GM23338 (cell line): ENCODE results near the gene C10orf105. TPM values are rescaled to one million over a fixed set of nuclear protein-coding genes. Genes with fewer than 3 reads are reported as not detected.

Experiments used
- ATAC-seq: fragments of 200-7000 bp; cut with Tn5 transposase; 3 replicates; pipeline ENCODE4 v1.9.1; 2020
- DNase-seq: peaks from one replicate; pipeline ENCODE4 v3.0.0-alpha.2; 2015; ENCODE audit warnings: low spot score
- H2AFZ ChIP-seq: fragments of 200-600 bp; sonication (generic); 2 replicates; pipeline ENCODE4 v1.8.0; 2016; ENCODE audit warnings: antibody characterized with exemption, mild to moderate bottlenecking, moderate library complexity
- H3F3A ChIP-seq: fragments of 200-600 bp; sonication (generic); replicated peaks from 2 replicates; pipeline ENCODE4 v1.8.0; 2017; ENCODE audit warnings: antibody characterized with exemption, mixed run types, low read depth
- H3K27ac ChIP-seq: fragments of 200-600 bp; sonication (generic); 2 replicates; pipeline ENCODE4 v1.6.1; 2016; ENCODE audit warnings: low read depth
- H3K27me3 ChIP-seq: fragments of 200-600 bp; sonication (generic); 2 replicates; pipeline ENCODE4 v1.8.0; 2016; ENCODE audit warnings: mild to moderate bottlenecking, mixed run types, moderate library complexity; ENCODE audit not compliant: insufficient read depth
- H3K36me3 ChIP-seq: fragments of 200-600 bp; sonication (generic); 2 replicates; pipeline ENCODE4 v1.8.0; 2016; ENCODE audit warnings: mild to moderate bottlenecking; ENCODE audit not compliant: insufficient read depth
- H3K4me1 ChIP-seq: fragments of 200-600 bp; sonication (generic); 2 replicates; pipeline ENCODE4 v1.8.0; 2016; ENCODE audit warnings: mild to moderate bottlenecking, moderate library complexity; ENCODE audit not compliant: insufficient read depth
- H3K4me2 ChIP-seq: fragments of 200-600 bp; sonication (generic); 2 replicates; pipeline ENCODE4 v1.7.1; 2017; ENCODE audit warnings: mixed run types
- H3K4me3 ChIP-seq: fragments of 200-600 bp; sonication (generic); 2 replicates; pipeline ENCODE4 v1.6.1; 2016; ENCODE audit warnings: mixed run types
- H3K79me2 ChIP-seq: fragments of 200-600 bp; sonication (generic); replicated peaks from 2 replicates; pipeline ENCODE4 v1.8.0; 2017; ENCODE audit warnings: mild to moderate bottlenecking; ENCODE audit not compliant: insufficient read depth
- H3K9me2 ChIP-seq: fragments of 200-600 bp; sonication (generic); 2 replicates; pipeline ENCODE4 v1.8.0; 2017; ENCODE audit not compliant: insufficient read depth
- H4K20me1 ChIP-seq: fragments of 200-600 bp; sonication (generic); replicated peaks from 2 replicates; pipeline ENCODE4 v1.8.0; 2017; ENCODE audit warnings: mild to moderate bottlenecking; ENCODE audit not compliant: insufficient read depth
- H3K27ac Mint-ChIP-seq: 2 replicates; pipeline ENCODE4 v1.8.0; 2020; ENCODE audit warnings: inconsistent platforms, mild to moderate bottlenecking, moderate library complexity, mixed read lengths
- H3K27me3 Mint-ChIP-seq: 3 replicates; pipeline ENCODE4 v1.8.0; 2022; ENCODE audit warnings: low read depth, mild to moderate bottlenecking, moderate library complexity, mixed read lengths, inconsistent platforms; ENCODE audit not compliant: insufficient read depth, poor library complexity
- H3K36me3 Mint-ChIP-seq: 3 replicates; pipeline ENCODE4 v1.8.0; 2021; ENCODE audit warnings: low read depth, mild to moderate bottlenecking, inconsistent platforms, moderate library complexity, mixed read lengths
- H3K4me1 Mint-ChIP-seq: 3 replicates; pipeline ENCODE4 v1.8.0; 2020; ENCODE audit warnings: mild to moderate bottlenecking, inconsistent platforms, mixed read lengths
- H3K4me3 Mint-ChIP-seq: 3 replicates; pipeline ENCODE4 v1.8.0; 2021; ENCODE audit warnings: moderate library complexity, mild to moderate bottlenecking, inconsistent platforms, mixed read lengths
- H3K9me3 Mint-ChIP-seq: 3 replicates; pipeline ENCODE4 v1.8.0; 2020; ENCODE audit warnings: moderate library complexity, mild to moderate bottlenecking, inconsistent platforms, mixed read lengths
- EZH2 ChIP-seq: fragments of 200-600 bp; sonication (generic); IDR thresholded peaks from one replicate; pipeline ENCODE4 v1.8.0; 2017; ENCODE audit warnings: antibody characterized with exemption, mild to moderate bottlenecking, low read depth; ENCODE audit not compliant: unreplicated experiment
- EZH2phosphoT487 ChIP-seq: fragments of 200-600 bp; sonication (generic); IDR thresholded peaks from one replicate; pipeline ENCODE4 v1.8.1; 2018; ENCODE audit warnings: antibody characterized with exemption; ENCODE audit not compliant: unreplicated experiment
- JUNB ChIP-seq: IDR thresholded peaks from one replicate; pipeline ENCODE4 v1.6.1; 2016; ENCODE audit warnings: antibody characterized with exemption; ENCODE audit not compliant: unreplicated experiment
- POLR2AphosphoS5 ChIP-seq: IDR thresholded peaks from 2 replicates; pipeline ENCODE4 v1.6.1; 2016; ENCODE audit warnings: antibody characterized with exemption, low read depth
- ZNF114 ChIP-seq: fragments of 250-450 bp; sonication (Bioruptor Pico); IDR thresholded peaks from 2 replicates; pipeline ENCODE4 v1.5.0; 2020; ENCODE audit warnings: mild to moderate bottlenecking, moderate library complexity
- ZNF462 ChIP-seq: fragments of 250-450 bp; sonication (Bioruptor Pico); IDR thresholded peaks from 2 replicates; pipeline ENCODE4 v1.5.0; 2020; ENCODE audit warnings: mild to moderate bottlenecking, moderate library complexity
- polyA plus RNA-seq: library from polyadenylated mRNA; unstranded; fragments of >200 nt; fragmentation: Nextera tagmentation; extraction: Ambion mirVana; gene quantifications from 2 replicates; pipeline ENCODE4 v1.2.1, GENCODE V29; 2016
- total RNA-seq: library from RNA; depleted of rRNA; stranded (reverse); fragments of >200 nt; shearing (Covaris generic); gene quantifications from 2 replicates; pipeline ENCODE4 v1.2.3, GENCODE V29; 2014
- TF ChIP-seq, protein P1 (sequence below): IDR thresholded peaks from one replicate; pipeline ENCODE4 v1.6.1; 2018; ENCODE audit warnings: antibody characterized with exemption; ENCODE audit not compliant: unreplicated experiment

Gene C10orf105
- total and polyA plus RNA-seq, 2 experiments from 2014 or later, result 0.15 to 0.17 TPM

DNA sequence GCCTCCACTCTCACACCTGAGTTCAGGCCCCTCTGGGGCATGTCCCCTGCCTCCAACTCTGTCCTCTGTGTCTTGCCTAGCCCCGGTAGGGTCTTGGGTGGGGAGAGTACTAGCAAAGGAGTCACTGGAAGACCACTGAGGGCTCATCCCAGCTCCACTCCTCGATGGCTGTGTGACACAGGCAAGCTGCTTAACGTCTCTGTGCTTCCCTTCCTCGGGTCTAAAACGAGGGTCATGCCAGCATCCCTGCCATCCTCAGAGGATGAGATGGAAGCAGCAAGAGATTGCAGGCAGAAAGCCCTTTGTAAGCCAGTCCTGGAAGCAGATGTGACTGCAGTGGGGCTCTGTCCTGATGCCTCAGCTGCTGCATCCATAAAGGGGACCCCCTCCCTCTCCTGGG lies 15.2 kb upstream of the C10orf105 start:
- ATAC-seq (no peak), DNase-seq (no peak)
- Histone ChIP-seq H2AFZ (no peak overlapping the region), H3K9me2 (no peaks in the 10 kb centered on the region), H3K27me3 (no peaks in the 10 kb centered on the region), H3K27ac (no peak overlapping the region), H3K4me1 (no peaks in the 10 kb centered on the region), H4K20me1 (no peaks in the 10 kb centered on the region), H3K4me2 (no peak overlapping the region), H3F3A (no peaks in the 10 kb centered on the region), H3K4me3 (no peak overlapping the region), H3K36me3 (no peaks in the 10 kb centered on the region), H3K79me2 (no peaks in the 10 kb centered on the region)
- Mint-ChIP-seq H3K4me3 (no peak overlapping the region), H3K4me1 (peaks cover 9% of the 10 kb centered on the region; the same call in 2 of the 3 replicates), H3K27ac (no peak overlapping the region), H3K36me3 (no peaks in the 10 kb centered on the region), H3K27me3 (peaks cover 7% of the 10 kb centered on the region), H3K9me3 (no peaks in the 10 kb centered on the region)
- TF ChIP-seq, protein P1, sequence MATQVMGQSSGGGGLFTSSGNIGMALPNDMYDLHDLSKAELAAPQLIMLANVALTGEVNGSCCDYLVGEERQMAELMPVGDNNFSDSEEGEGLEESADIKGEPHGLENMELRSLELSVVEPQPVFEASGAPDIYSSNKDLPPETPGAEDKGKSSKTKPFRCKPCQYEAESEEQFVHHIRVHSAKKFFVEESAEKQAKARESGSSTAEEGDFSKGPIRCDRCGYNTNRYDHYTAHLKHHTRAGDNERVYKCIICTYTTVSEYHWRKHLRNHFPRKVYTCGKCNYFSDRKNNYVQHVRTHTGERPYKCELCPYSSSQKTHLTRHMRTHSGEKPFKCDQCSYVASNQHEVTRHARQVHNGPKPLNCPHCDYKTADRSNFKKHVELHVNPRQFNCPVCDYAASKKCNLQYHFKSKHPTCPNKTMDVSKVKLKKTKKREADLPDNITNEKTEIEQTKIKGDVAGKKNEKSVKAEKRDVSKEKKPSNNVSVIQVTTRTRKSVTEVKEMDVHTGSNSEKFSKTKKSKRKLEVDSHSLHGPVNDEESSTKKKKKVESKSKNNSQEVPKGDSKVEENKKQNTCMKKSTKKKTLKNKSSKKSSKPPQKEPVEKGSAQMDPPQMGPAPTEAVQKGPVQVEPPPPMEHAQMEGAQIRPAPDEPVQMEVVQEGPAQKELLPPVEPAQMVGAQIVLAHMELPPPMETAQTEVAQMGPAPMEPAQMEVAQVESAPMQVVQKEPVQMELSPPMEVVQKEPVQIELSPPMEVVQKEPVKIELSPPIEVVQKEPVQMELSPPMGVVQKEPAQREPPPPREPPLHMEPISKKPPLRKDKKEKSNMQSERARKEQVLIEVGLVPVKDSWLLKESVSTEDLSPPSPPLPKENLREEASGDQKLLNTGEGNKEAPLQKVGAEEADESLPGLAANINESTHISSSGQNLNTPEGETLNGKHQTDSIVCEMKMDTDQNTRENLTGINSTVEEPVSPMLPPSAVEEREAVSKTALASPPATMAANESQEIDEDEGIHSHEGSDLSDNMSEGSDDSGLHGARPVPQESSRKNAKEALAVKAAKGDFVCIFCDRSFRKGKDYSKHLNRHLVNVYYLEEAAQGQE, result no peak
- no peak for TF ChIP-seq EZH2

GRCh38 chr10:71731791-71732190 lies 12.2 kb upstream of the C10orf105 start:
- H3F3A ChIP-seq, result no peaks in the 10 kb centered on the region
- no peaks in the 10 kb centered on the region for H3K9me2 ChIP-seq
- H3K4me1 ChIP-seq, result no peaks in the 10 kb centered on the region
- peaks cover 7% of the 10 kb centered on the region; the same call in 2 of the 3 replicates for H3K4me1 Mint-ChIP-seq
- no peaks in the 10 kb centered on the region for H4K20me1 ChIP-seq
- ATAC-seq (no peak), DNase-seq (no peak)
- H3K9me3 Mint-ChIP-seq, result no peaks in the 10 kb centered on the region
- no peaks in the 10 kb centered on the region for H3K27me3 ChIP-seq
- no peaks in the 10 kb centered on the region for H3K79me2 ChIP-seq
- peaks cover 11% of the 10 kb centered on the region for H3K27me3 Mint-ChIP-seq
- H3K36me3 Mint-ChIP-seq, result no peaks in the 10 kb centered on the region
- H3K4me3 ChIP-seq, result no peak overlapping the region
- no peak overlapping the region for H3K27ac ChIP-seq
- no peaks in the 10 kb centered on the region for H3K36me3 ChIP-seq
- H3K27ac Mint-ChIP-seq, result no peak overlapping the region
- H3K4me2 ChIP-seq, result no peak overlapping the region
- H2AFZ ChIP-seq, result no peak overlapping the region
- TF ChIP-seq EZH2phosphoT487 (no peak), JUNB (no peak)
- H3K4me3 Mint-ChIP-seq, result no peak overlapping the region

DNA sequence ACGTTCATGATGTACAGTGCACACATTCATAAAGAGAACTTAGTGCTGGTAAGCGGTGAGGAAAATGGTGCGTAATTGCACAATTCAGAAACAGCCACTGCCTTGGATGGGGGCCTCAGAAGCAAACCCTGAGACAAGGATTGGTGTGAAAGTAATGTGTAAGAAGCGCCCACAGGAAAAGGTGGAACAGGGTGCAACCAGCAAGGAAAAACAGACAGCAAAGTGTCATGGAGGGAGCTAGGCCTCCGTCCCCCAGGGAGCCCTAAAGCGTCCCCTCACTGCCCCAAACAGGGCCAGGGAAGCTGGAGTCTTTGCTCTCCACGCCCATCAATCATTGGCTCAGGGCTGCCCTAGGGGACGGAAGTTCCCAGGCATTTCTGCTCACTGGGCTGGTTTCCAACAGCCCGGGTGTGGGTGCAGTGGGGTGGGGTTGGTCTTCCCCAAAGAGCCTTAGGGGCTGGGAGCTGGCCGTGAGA lies 9.6 kb upstream of the C10orf105 start:
- Mint-ChIP-seq H3K4me1 (peaks cover 6% of the 10 kb centered on the region; the same call in 2 of the 3 replicates), H3K27ac (no peak overlapping the region), H3K27me3 (peaks cover 14% of the 10 kb centered on the region), H3K9me3 (no peaks in the 10 kb centered on the region), H3K36me3 (no peaks in the 10 kb centered on the region), H3K4me3 (no peak overlapping the region)
- Histone ChIP-seq H3K4me2 (no peak overlapping the region), H3K27ac (no peak overlapping the region), H3K79me2 (no peaks in the 10 kb centered on the region), H3K27me3 (no peaks in the 10 kb centered on the region), H4K20me1 (no peaks in the 10 kb centered on the region), H3K4me1 (no peaks in the 10 kb centered on the region), H3K4me3 (no peak overlapping the region), H3K9me2 (no peaks in the 10 kb centered on the region), H3K36me3 (no peaks in the 10 kb centered on the region), H2AFZ (no peak overlapping the region), H3F3A (no peaks in the 10 kb centered on the region)
- DNase-seq, result no peak
- ATAC-seq, result no peak
- TF ChIP-seq ZNF114 (no peak), EZH2 (no peak), JUNB (no peak), POLR2AphosphoS5 (no peak), ZNF462 (CRISPR knock-in tag) (no peak), EZH2phosphoT487 (no peak)
